Measurements from ENCODE around the gene PIGR. TPM values are rescaled to one million over a fixed set of nuclear protein-coding genes. Genes with fewer than 3 reads are reported as not detected.

Gene PIGR
- total RNA-seq, 3 donors from 2014 or later: 4,355 to 12,072 (median 9,452) TPM

DNA sequence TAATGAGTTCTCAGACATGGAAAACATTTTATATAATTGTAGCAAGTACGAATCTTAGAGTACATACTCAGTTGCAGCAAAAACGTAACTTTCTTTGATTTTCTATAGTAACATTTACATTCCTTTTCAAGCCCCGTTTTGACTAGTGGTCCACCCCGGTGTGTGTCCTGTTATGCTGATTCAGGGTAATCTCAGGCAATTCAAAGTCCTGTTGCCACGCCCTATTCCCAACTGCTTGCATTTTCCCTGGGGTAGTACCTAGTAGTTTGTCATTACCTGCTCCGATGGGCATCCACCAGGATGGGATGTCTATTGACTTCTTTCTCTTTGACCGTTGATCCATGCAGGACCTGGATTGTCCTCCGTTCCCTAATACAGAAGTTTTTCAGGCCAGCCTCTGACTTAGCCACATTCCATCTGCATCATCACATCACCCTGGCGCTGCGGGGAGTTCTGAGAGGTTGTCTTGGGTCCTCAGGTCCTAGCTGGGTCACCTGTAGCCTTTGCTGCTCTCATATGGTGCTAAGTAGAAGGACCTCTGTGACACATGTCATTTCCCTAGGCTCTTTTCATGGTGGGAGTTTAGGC is 39.0 kb upstream of the PIGR start:
- TF ChIP-seq, protein P1, sequence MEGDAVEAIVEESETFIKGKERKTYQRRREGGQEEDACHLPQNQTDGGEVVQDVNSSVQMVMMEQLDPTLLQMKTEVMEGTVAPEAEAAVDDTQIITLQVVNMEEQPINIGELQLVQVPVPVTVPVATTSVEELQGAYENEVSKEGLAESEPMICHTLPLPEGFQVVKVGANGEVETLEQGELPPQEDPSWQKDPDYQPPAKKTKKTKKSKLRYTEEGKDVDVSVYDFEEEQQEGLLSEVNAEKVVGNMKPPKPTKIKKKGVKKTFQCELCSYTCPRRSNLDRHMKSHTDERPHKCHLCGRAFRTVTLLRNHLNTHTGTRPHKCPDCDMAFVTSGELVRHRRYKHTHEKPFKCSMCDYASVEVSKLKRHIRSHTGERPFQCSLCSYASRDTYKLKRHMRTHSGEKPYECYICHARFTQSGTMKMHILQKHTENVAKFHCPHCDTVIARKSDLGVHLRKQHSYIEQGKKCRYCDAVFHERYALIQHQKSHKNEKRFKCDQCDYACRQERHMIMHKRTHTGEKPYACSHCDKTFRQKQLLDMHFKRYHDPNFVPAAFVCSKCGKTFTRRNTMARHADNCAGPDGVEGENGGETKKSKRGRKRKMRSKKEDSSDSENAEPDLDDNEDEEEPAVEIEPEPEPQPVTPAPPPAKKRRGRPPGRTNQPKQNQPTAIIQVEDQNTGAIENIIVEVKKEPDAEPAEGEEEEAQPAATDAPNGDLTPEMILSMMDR (IDR thresholded peaks at IDR 0.05): no peak
- Histone ChIP-seq H3K4me3 (no peak overlapping the region), H3K4me1 (ENCODE audit: low read depth) (peaks cover 2% of the 10 kb centered on the region), H3K9me3 (no peaks in the 10 kb centered on the region), H3K36me3 (ENCODE audit: low read depth) (no peaks in the 10 kb centered on the region)
- ATAC-seq (peak; percentile 64), DNase-seq (no peak)
- intact Hi-C loops (cut with DNase I, micrococcal nuclease): no loop called here

DNA sequence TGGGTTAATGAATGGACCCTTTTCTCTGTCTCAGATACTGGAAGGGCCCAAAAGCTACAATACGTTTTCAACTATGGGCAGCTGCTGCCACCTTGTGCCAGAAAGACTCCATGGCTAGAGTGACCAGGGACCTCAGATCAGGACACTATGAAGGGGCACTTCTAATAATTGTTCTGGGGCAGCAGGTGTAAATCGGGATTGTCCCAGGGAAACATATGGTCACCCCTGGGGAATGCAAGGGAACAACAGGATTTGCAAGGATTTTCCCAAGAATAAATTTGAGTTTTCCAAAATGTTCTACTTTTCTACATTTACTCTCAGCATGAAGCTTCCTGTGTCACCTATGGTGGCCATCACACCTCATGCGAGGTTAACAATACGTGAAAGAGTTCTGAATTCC is 36.0 kb upstream of the PIGR start:
- peaks cover 8% of the 10 kb centered on the region for H3K4me1 ChIP-seq (ENCODE audit: low read depth)
- TF ChIP-seq, protein P1 (IDR thresholded peaks at IDR 0.05): peak; percentile 58
- intact Hi-C loops (cut with DNase I, micrococcal nuclease): no loop called here
- H3K36me3 ChIP-seq (ENCODE audit: low read depth): no peaks in the 10 kb centered on the region
- H3K9me3 ChIP-seq: no peaks in the 10 kb centered on the region
- no peak overlapping the region for H3K4me3 ChIP-seq
- peak in 2 of 3 donors; percentile 74 to 87 for DNase-seq
- peak; percentile 52 for ATAC-seq

DNA sequence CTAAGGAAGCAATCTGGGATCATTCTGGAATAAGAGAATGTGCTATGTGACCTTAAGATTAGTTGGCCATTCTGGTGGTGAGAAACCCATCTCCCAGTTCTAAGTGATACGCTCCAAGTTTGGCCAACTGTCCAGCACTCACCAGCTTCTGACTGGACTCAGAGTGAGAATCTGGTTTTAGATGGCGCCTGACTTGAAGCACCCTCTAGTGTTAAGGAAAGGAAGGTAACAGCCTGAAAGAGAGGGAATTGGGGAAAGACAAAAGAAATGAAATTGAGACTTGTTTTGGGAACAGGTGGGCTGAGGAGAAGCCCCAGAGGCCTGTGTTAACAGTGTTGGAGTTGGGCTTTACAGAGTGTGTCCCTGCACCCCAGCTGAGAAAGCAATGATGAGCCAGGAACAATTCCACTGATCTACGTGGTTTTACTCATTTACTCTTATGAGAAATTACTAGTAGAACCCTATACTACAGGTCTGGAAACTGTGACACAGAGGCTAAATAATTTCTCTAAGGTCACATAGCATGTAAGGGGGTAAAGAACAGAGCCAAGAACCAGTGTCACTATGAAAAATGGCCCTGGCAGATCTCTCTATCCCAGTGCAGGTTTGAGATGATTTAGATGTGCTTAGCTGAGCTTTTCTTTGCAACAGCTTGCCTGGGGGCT is 33.2 kb upstream of the PIGR start:
- ATAC-seq (peak; percentile 78), DNase-seq (peak in 1 of 3 donors; percentile 47)
- H3K9me3 ChIP-seq: no peaks in the 10 kb centered on the region
- no peak overlapping the region for H3K4me3 ChIP-seq
- TF ChIP-seq, protein P1 (IDR thresholded peaks at IDR 0.05): no peak
- H3K36me3 ChIP-seq (ENCODE audit: low read depth): no peaks in the 10 kb centered on the region
- intact Hi-C loops (cut with DNase I, micrococcal nuclease): no loop called here
- peaks cover 8% of the 10 kb centered on the region for H3K4me1 ChIP-seq (ENCODE audit: low read depth)

DNA sequence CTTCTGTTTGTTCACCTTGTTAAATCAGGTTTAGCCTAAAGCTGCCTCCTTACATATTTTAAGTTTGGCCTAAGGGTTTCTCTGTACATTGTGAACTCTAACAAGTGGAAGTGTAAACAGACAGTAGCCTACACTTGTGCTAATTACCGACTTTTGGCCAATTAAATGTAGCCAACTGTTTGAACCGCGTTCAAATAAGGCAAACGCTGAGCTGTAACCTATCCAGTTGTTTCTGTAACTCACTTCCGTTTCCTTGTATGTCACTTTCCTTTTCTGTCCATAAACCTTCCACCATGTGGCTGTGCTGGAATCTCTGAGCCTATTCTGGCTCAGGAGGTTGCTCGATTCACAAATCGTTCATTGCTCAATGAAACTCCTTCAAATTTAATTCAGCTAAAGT is 32.0 kb upstream of the PIGR start:
- Histone ChIP-seq H3K36me3 (ENCODE audit: low read depth) (no peaks in the 10 kb centered on the region), H3K4me3 (no peak overlapping the region), H3K9me3 (no peaks in the 10 kb centered on the region), H3K4me1 (ENCODE audit: low read depth) (peaks cover 14% of the 10 kb centered on the region)
- DNase-seq (peak in 1 of 3 donors; percentile 58), ATAC-seq (peak; percentile 80)
- TF ChIP-seq, protein P1 (IDR thresholded peaks at IDR 0.05): no peak
- intact Hi-C loops (cut with DNase I, micrococcal nuclease): no loop called here

DNA sequence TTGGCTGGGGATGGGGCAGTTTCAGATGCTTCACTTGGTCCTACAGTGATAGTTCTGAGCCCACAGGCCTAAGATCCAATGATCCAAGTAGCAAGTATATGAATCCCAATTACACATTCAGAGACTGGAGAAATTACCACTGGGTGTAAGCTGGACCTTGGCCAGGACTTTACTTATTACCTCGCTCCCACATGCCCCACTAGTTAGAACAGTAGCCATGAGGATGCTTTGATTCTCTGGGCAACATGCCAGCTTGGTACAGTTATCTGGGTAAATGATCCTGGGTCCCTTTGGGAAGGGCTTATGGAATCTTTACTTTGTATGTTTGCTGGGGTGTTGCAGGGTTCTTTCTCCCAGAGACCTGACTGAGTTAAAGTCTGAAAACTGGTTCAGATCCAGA is 29.0 kb upstream of the PIGR start:
- H3K4me1 ChIP-seq (ENCODE audit: low read depth): peaks cover 38% of the 10 kb centered on the region
- no peak overlapping the region for H3K4me3 ChIP-seq
- H3K36me3 ChIP-seq (ENCODE audit: low read depth): no peaks in the 10 kb centered on the region
- ATAC-seq (peak; percentile 28), DNase-seq (peak in 1 of 3 donors; percentile 82)
- intact Hi-C loops (cut with DNase I, micrococcal nuclease): no loop called here
- TF ChIP-seq, protein P1 (IDR thresholded peaks at IDR 0.05): no peak
- no peaks in the 10 kb centered on the region for H3K9me3 ChIP-seq
